Spleen (tissue), 7 donors: ENCODE results near the gene C16orf54.

Experiments used
- CTCF ChIP-seq, 11 experiments: fragments of 200-600 bp in 7 of 11; fragments of 450-650 bp in 4 of 11; sonication (generic) in 4 of 11; IDR thresholded peaks in 8 of 11; conservative IDR thresholded peaks in 3 of 11; 1 replicate in 7 of 11; 2 replicates in 4 of 11; pipeline versions ENCODE4 v1.4.0 to v1.8.0; 2016 to 2021; ENCODE audit warnings: antibody characterized with exemption in 11 of 11, inconsistent platforms in 4 of 11, mild to moderate bottlenecking in 1 of 11
- POLR2A ChIP-seq, 3 donors: fragments of 450-650 bp; IDR thresholded peaks; one replicate each; pipeline ENCODE4 v1.5.1; 2017; ENCODE audit warnings: antibody characterized with exemption in 3 of 3, mild to moderate bottlenecking in 1 of 3
- POLR2AphosphoS5 ChIP-seq, 3 donors: sonication (generic); formaldehyde crosslinking; IDR thresholded peaks; one replicate each; pipeline ENCODE4 v1.5.1; 2017; ENCODE audit warnings: antibody characterized with exemption in 3 of 3
- donor health status: DM: no; HTN: no; CAD: no; lungs with moderate emphysema.
- donor health status: DM: no; HTN: no; CAD: no.
- donor health status: DM: no; HTN: no; CAD: no.

- no peak for TF ChIP-seq CTCF (IDR thresholded peaks at IDR 0.05 in 8 of 11, conservative IDR thresholded peaks at IDR 0.05 in 3 of 11)
- no peak for TF ChIP-seq POLR2AphosphoS5 (IDR thresholded peaks at IDR 0.05)
- no peak for TF ChIP-seq POLR2A (IDR thresholded peaks at IDR 0.05)
Measured at GRCh38 chr16:29789775-29790182, 44.0 kb upstream of the C16orf54 start.
